Motor neuron (in vitro differentiated cells): Measurements from ENCODE around the gene RBMS1. TPM values are rescaled to one million over a fixed set of nuclear protein-coding genes. Genes with fewer than 3 reads are reported as not detected.
A peak's percentile ranks its signal among the peaks of the same experiment; 100 is the strongest.
"Not testable (repeated sequence)": the region's sequence is repeated elsewhere in the genome, so short reads cannot be mapped to it uniquely, and the experiment has no call there.

Experiments used
- ATAC-seq, 8 experiments: fragments of 200-7000 bp; cut with Tn5 transposase; replicated peaks in 6 of 8; 2 replicates each; pipeline ENCODE4 v1.8.0; 2021; ENCODE audit warnings: mild to moderate bottlenecking in 8 of 8, moderate library complexity in 8 of 8
- H3K27ac ChIP-seq, 2 donors: fragments of 250-450 bp; sonication (Bioruptor Pico); 2 replicates each; pipeline ENCODE4 v1.9.0; 2021; ENCODE audit warnings: antibody characterized with exemption in 2 of 2, mild to moderate bottlenecking in 2 of 2, moderate library complexity in 1 of 2
- H3K4me1 ChIP-seq, 2 donors: fragments of 250-450 bp; sonication (Bioruptor Pico); replicated peaks in 1 of 2; 2 replicates each; pipeline ENCODE4 v1.6.1; 2021; ENCODE audit warnings: antibody characterized with exemption in 2 of 2, mild to moderate bottlenecking in 2 of 2, moderate library complexity in 1 of 2
- H3K4me3 ChIP-seq, 5 donors: fragments of 250-450 bp; sonication (Bioruptor Pico); 2 replicates each; pipeline ENCODE4 v1.9.0; 2021; ENCODE audit warnings: antibody characterized with exemption in 5 of 5, mild to moderate bottlenecking in 5 of 5, moderate library complexity in 4 of 5
- WGBS, 10 experiments: fragments of 450-650 bp; shearing (Covaris generic); methylation state at CpG; one replicate each; pipeline ENCODE4 v1.0.0; 2022; 5-methylcytosine and 5-hydroxymethylcytosine counted together
- in situ Hi-C, 9 experiments: fragments of 400-800 bp; cut with MboI; loops; one replicate each; pipeline ENCODE4 v1.15.0; 2021; ENCODE audit warnings: low sequenced_read_pairs in 9 of 9, low pct_unique_long_range_greater_than_20kb in 2 of 9; ENCODE audit not compliant: unreplicated experiment in 9 of 9
- total RNA-seq, 8 experiments: library from RNA; unstranded; fragments of 300-600 nt; gene quantifications; 2 replicates each; pipeline versions ENCODE4 v1.2.3 to v1.2.4, GENCODE V29; 2022

The RBMS1 gene
- total RNA-seq, 8 experiments from 2014 or later: 17.9 to 172 (median 53.5) TPM

GRCh38 chr2:160459538-160460332, 33.9 kb downstream of the RBMS1 start:
- Histone ChIP-seq H3K4me3 (no peak overlapping the region), H3K4me1 (no peaks in the 10 kb centered on the region), H3K27ac (no peak overlapping the region)
- WGBS, 10 experiments: 0 to 88% (median 54%) methylated on average over 1 of the region's 1 CpG
- ATAC-seq: no peak
- in situ Hi-C loops: no loop called here

GRCh38 chr2:160458718-160459453, 34.7 kb downstream of the RBMS1 start:
- Histone ChIP-seq H3K4me1 (no peaks in the 10 kb centered on the region), H3K27ac (no peak overlapping the region), H3K4me3 (no peak overlapping the region)
- peak in 3 of 8 experiments; percentile 23 to 71 (median 49) for ATAC-seq
- in situ Hi-C loops: no loop called here
- WGBS, 10 experiments: 78 to 98% (median 94%) methylated on average over 4 to 10 of the region's 10 CpGs

- no peak overlapping the region for H3K4me3 ChIP-seq
- no peak for ATAC-seq
- 89 to 100% (median 95%) methylated on average over 3 to 5 of the region's 5 CpGs; no CpG with 5 or more reads in 2 of the 10 experiments for WGBS, 10 experiments
- no peak overlapping the region for H3K27ac ChIP-seq
- H3K4me1 ChIP-seq: no peaks in the 10 kb centered on the region
- in situ Hi-C loops: no loop called here
Observed at GRCh38 chr2:160457588-160457987, 36.0 kb downstream of the RBMS1 start.

- Histone ChIP-seq H3K27ac (no peak overlapping the region), H3K4me3 (no peak overlapping the region), H3K4me1 (no peaks in the 10 kb centered on the region)
- 88 to 100% (median 92%) methylated on average over 1 to 2 of the region's 2 CpGs; no CpG with 5 or more reads in 5 of the 10 experiments for WGBS, 10 experiments
- in situ Hi-C loops: no loop called here
- no peak for ATAC-seq
Observed at GRCh38 chr2:160454070-160454797, 39.4 kb downstream of the RBMS1 start.

GRCh38 chr2:160453111-160453820, 40.3 kb downstream of the RBMS1 start:
- Histone ChIP-seq H3K27ac (no peak overlapping the region), H3K4me1 (no peaks in the 10 kb centered on the region), H3K4me3 (no peak overlapping the region)
- ATAC-seq: no peak
- WGBS, 10 experiments: 5 to 100% (median 60%) methylated on average over 2 to 3 of the region's 3 CpGs
- in situ Hi-C loops: no loop called here

GRCh38 chr2:160450486-160450885, 43.1 kb downstream of the RBMS1 start:
- Histone ChIP-seq H3K4me3 (no peak overlapping the region), H3K4me1 (no peaks in the 10 kb centered on the region), H3K27ac (no peak overlapping the region)
- ATAC-seq: no peak
- in situ Hi-C loops: no loop called here

GRCh38 chr2:160448821-160449220, 44.8 kb downstream of the RBMS1 start:
- in situ Hi-C loops, ATAC-seq, H3K4me1 ChIP-seq, H3K4me3 ChIP-seq, H3K27ac ChIP-seq: not testable (repeated sequence)
- WGBS, 10 experiments: no CpG with 5 or more reads among the region's 29 CpGs

GRCh38 chr2:160445673-160446072, 47.9 kb downstream of the RBMS1 start:
- H3K27ac ChIP-seq: no peak overlapping the region
- WGBS, 10 experiments: 71 to 100% (median 100%) methylated on average over 1 of the region's 1 CpG; no CpG with 5 or more reads in 1 of the 10 experiments
- peak in 1 of 8 experiments; percentile 29 for ATAC-seq
- H3K4me3 ChIP-seq: no peak overlapping the region
- no peaks in the 10 kb centered on the region for H3K4me1 ChIP-seq
- in situ Hi-C loops: no loop called here

GRCh38 chr2:160442603-160443002, 51.0 kb downstream of the RBMS1 start:
- in situ Hi-C loops: no loop called here
- 50 to 100% (median 95%) methylated on average over 1 to 7 of the region's 7 CpGs; no CpG with 5 or more reads in 1 of the 10 experiments for WGBS, 10 experiments

GRCh38 chr2:160440888-160441287, 52.7 kb downstream of the RBMS1 start:
- ATAC-seq: no peak
- no peaks in the 10 kb centered on the region for H3K4me1 ChIP-seq
- no peak overlapping the region for H3K27ac ChIP-seq
- H3K4me3 ChIP-seq: no peak overlapping the region
- 0 to 100% (median 95%) methylated on average over 1 to 2 of the region's 2 CpGs; no CpG with 5 or more reads in 1 of the 10 experiments for WGBS, 10 experiments
- in situ Hi-C loops: no loop called here

More at GRCh38 chr2:160442603-160443002, 51.0 kb downstream of the RBMS1 start:
- H3K4me1 ChIP-seq: no peaks in the 10 kb centered on the region
- H3K4me3 ChIP-seq: no peak overlapping the region
- no peak overlapping the region for H3K27ac ChIP-seq
- no peak for ATAC-seq

- H3K27ac ChIP-seq, H3K4me1 ChIP-seq, in situ Hi-C loops, ATAC-seq, H3K4me3 ChIP-seq: not testable (repeated sequence)
- WGBS, 10 experiments: no CpG with 5 or more reads among the region's 32 CpGs
Observed at GRCh38 chr2:160439038-160439437, 54.6 kb downstream of the RBMS1 start.

- Histone ChIP-seq H3K27ac (no peak overlapping the region), H3K4me1 (no peaks in the 10 kb centered on the region), H3K4me3 (no peak overlapping the region)
- in situ Hi-C loops: no loop called here
- ATAC-seq: no peak
- 87 to 100% (median 95%) methylated on average over 2 to 4 of the region's 4 CpGs; no CpG with 5 or more reads in 2 of the 10 experiments for WGBS, 10 experiments
Observed at GRCh38 chr2:160437273-160437672, 56.3 kb downstream of the RBMS1 start.
